Tibial nerve (tissue), 4 donors: ENCODE measurements around the gene NDUFC1.

ENCODE experiments used
- CTCF ChIP-seq, 5 experiments: fragments of 200-600 bp in 3 of 5; fragments of 450-650 bp in 2 of 5; sonication (generic) in 3 of 5; IDR thresholded peaks; one replicate each; pipeline ENCODE4 v1.5.1; 2016 to 2019; ENCODE audit warnings: antibody characterized with exemption in 5 of 5, mild to moderate bottlenecking in 3 of 5, moderate library complexity in 2 of 5
- EP300 ChIP-seq, 2 donors: sonication (generic); formaldehyde crosslinking; IDR thresholded peaks; one replicate each; pipeline ENCODE4 v1.6.1; 2017; ENCODE audit warnings: antibody characterized with exemption in 2 of 2, mild to moderate bottlenecking in 1 of 2
- POLR2A ChIP-seq, 2 donors: fragments of 450-650 bp; IDR thresholded peaks; one replicate each; pipeline ENCODE4 v1.6.1; 2017; ENCODE audit warnings: antibody characterized with exemption in 2 of 2, mild to moderate bottlenecking in 2 of 2, moderate library complexity in 2 of 2

- peak in 1 of 2 donors; percentile 12 for TF ChIP-seq POLR2A (IDR thresholded peaks at IDR 0.05)
- TF ChIP-seq EP300 (IDR thresholded peaks at IDR 0.05): no peak
- TF ChIP-seq CTCF (IDR thresholded peaks at IDR 0.05): peak in 1 of 5 experiments; percentile 21
Measured at GRCh38 chr4:139301821-139302611, at the start of gene NDUFC1.
